Endometrial microvascular endothelial cells (primary cell): ENCODE results near the gene CALU. TPM values are rescaled to one million over a fixed set of nuclear protein-coding genes. Genes with fewer than 3 reads are reported as not detected.

Source experiments
- in situ Hi-C: cut with HindIII; loops from 2 replicates; pipeline ENCODE4 v1.10.0; 2017; ENCODE audit warnings: low sequenced_read_pairs, low pct_unique_long_range_greater_than_20kb; ENCODE audit errors: inconsistent ontology term
- total RNA-seq: library from RNA; depleted of rRNA; stranded (reverse); fragments of >200 nt; gene quantifications from one replicate; pipeline ENCODE4 v1.2.3, GENCODE V29; 2015; ENCODE audit errors: inconsistent ontology term

The CALU gene
- total RNA-seq, 1 donor from 2014 or later: 265 TPM

- in situ Hi-C loops: no loop called here
These were observed 57.2 kb downstream of the CALU start for GRCh38 chr7:128796327-128796726.

DNA sequence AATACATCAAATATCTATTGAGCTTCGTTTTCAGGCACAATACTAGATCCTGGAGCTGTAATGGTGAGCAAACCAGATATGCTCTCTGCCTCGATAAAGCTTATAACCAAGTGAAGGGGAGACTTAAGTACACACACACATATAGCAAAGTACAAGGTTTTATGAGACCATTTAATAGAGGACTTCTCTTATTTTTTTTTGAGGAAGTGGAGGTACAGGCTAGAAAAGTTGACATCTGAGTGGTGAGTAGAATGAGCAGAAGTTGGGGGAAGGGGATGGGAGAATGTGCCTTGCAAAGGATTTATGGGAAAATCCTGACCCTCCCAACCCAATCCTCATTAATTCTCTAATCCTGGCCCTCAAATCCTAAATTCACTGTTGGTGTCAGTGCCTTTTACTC lies 60.3 kb downstream of the CALU start:
- in situ Hi-C loops: no loop called here

DNA sequence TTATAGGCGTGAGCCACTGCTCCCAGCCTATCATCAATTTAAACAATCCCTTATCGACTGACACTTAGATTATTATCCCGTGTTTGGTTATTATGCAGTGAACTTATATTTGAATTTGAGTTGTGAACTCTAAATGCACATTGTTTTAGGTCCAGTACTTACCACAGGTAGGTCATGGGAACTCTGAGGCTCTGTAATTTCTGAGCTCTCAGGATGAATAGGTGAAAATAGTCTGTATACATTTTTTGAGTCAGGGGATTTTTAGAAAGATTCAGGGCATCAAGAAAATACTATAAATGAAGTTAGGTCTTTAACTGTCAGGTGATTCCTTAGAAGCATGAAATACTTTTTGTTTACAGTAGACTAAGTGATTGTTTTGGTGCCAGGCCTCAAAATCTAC lies 61.4 kb downstream of the CALU start:
- in situ Hi-C loops: no loop called here

DNA sequence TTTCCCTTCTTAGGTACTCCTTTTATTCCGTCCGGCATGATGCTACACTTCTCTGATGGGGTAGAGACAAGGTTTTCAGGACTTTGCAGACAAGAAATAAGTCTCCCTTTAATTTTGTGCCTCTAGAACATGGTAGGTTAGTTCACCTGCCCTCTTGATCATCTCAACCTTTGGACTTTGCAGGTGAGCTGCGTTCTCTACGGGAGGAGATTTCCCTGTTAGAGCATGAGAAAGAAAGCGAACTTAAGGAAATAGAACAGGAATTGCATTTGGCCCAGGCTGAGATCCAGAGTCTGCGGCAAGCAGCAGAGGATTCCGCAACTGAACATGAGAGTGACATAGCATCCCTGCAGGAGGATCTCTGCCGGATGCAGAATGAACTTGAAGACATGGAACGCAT lies 61.8 kb downstream of the CALU start:
- in situ Hi-C loops: no loop called here

- in situ Hi-C loops: no loop called here
These were observed 62.7 kb downstream of the CALU start for GRCh38 chr7:128801667-128802418.

DNA sequence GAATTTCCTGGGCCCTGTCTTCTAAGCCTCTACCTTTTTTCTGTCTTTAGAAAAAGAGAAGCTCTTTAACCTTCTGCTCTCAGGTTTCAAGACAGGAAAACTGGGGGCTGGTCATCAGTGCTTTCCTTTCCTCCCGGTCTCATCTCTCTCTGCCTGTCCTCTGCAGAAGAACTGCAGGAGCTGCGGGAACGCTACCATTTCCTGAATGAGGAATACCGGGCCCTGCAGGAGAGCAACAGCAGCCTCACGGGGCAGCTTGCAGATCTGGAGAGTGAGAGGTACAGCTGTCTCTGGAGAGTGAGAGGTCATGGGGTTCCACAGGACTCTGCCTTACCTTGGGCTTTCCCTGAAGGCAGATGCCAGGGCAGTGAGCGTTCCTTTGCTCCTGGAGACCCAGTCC lies 65.3 kb downstream of the CALU start:
- in situ Hi-C loops: no loop called here

GRCh38 chr7:128805225-128805624 lies 66.1 kb downstream of the CALU start:
- in situ Hi-C loops: no loop called here

GRCh38 chr7:128807191-128807590 lies 68.0 kb downstream of the CALU start:
- in situ Hi-C loops: no loop called here

DNA sequence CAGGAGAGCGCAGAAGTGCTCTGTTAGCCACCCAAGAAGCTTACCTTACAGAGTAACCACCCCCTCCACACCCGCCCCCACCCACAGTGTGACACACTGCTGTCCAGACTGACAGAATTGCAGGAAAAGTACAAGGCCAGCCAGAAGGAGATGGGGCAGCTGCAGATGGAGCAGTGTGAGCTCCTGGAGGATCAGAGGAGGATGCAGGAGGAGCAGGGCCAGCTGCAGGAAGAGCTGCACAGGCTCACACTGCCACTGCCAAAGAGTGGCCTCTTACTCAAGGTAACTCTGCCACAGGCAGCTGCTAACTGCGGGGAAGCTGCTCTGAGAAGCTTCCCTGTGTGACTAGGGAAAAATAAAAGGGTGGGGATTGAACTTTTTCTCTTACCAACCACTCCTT lies 70.2 kb downstream of the CALU start:
- in situ Hi-C loops: no loop called here

GRCh38 chr7:128810473-128810872 lies 71.3 kb downstream of the CALU start:
- in situ Hi-C loops: no loop called here

DNA sequence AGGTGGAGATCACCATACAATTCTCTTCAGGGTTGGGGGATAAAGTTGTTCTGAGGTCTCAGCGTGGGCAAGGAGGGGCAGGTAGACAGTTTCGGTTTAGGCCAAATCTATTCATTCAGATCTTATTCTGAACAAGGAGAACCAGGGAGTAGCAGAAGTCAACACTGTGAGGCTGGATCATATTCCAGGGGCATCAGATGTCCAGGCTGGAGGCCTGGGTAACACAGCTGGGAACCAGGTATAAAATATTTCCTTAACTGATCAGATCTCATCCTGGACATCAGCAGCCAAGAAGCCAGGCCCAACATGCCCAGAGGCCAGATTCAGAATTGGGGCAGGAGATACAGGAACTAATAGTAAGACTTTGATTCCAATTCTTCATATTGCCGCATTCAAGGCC lies 71.8 kb downstream of the CALU start:
- in situ Hi-C loops: no loop called here

DNA sequence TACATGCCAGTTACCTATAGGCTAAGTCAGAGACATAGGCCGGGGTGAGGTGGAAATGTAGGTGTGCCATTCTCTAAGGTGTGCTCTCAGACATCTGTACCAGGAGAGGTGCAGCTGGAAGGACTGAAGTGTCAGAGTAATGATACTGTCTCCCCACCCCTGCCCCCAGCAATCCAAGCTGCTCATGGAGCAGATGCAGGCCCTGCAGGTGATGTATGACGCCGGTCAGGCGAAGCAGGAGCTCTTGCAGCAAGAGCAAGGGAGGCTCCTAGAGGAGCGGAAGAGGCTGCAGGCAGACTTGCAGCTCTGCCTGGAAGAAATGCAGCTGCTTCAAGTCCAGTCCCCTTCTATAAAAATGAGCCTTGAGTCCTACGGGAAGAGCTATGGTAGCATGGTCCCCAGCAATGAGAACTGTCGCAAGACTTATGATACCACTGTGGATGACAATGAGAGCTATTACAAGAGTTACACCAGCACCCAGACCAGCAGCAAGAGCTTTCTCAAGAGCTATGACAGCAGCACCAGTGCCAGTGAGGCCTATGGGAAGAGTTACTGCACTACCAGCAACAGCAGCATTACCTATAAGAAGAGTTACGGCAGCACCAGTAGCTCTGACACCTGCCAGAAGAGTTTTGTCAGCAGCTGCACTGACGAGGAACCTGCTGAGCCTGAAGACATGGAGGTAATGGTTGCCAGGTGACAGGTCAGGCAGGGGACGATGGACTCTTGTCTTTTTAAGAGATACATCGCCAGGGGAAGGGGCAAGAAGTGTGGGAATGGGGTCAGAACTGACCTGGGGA lies 72.7 kb downstream of the CALU start:
- in situ Hi-C loops: no loop called here

GRCh38 chr7:128812514-128813168 lies 73.5 kb downstream of the CALU start:
- in situ Hi-C loops: no loop called here

- in situ Hi-C loops: no loop called here
These were observed 75.3 kb downstream of the CALU start for GRCh38 chr7:128814499-128814898.

- in situ Hi-C loops: no loop called here
These were observed 76.3 kb downstream of the CALU start for GRCh38 chr7:128815289-128815942.

DNA sequence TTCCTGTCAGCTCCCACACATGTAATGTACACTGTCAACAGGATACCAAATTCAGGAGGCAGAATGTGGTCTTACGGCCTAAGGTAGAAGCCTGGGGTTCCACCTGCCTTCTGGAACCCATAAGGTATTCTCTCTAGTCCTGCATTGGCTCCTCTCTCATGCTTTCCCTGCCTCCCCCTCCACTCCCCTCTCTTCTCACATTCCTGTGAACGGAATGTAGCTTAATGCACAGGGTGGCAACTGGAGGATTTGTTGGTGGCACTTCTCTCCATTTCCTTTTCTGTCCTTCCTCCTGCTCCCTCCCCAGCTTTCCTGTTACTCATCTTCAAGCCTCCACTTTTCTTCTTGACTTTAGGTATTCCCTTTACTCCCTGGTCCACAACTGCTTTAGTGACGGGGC lies 79.5 kb downstream of the CALU start:
- in situ Hi-C loops: no loop called here
